HG02840 (cell line): ENCODE data around the gene GARRE1.
"Not testable (repeated sequence)": the region's sequence is repeated elsewhere in the genome, so short reads cannot be mapped to it uniquely, and the experiment has no call there.

ENCODE experiments used
- ATAC-seq: cut with Tn5 transposase; IDR thresholded peaks from one replicate; pipeline ENCODE4 v1.9.1; 2021; ENCODE audit warnings: mild to moderate bottlenecking, moderate library complexity, moderate number of reproducible peaks; ENCODE audit not compliant: unreplicated experiment, low FRiP score

The GARRE1 gene

GRCh38 chr19:34254046-34254697, at the start of gene GARRE1:
GARRE1 (plus strand) TSS chr19:34254554; CDS start chr19:34300474, 45,920 bp downstream.
- peak; percentile 83 for ATAC-seq

GRCh38 chr19:34205324-34205723, 49.0 kb upstream of the GARRE1 start:
- ATAC-seq: not testable (repeated sequence)

- no peak for ATAC-seq
Measured at GRCh38 chr19:34208291-34208884, 46.0 kb upstream of the GARRE1 start.

- no peak for ATAC-seq
Measured at GRCh38 chr19:34209726-34210125, 44.6 kb upstream of the GARRE1 start.

GRCh38 chr19:34213283-34213682, 41.1 kb upstream of the GARRE1 start:
- no peak for ATAC-seq

GRCh38 chr19:34214040-34214439, 40.3 kb upstream of the GARRE1 start:
- ATAC-seq: no peak

- ATAC-seq: no peak
Measured at GRCh38 chr19:34215006-34215665, 39.2 kb upstream of the GARRE1 start.

- ATAC-seq: no peak
Measured at GRCh38 chr19:34215666-34216038, 38.7 kb upstream of the GARRE1 start.

- ATAC-seq: not testable (repeated sequence)
Measured at GRCh38 chr19:34216745-34217219, 37.6 kb upstream of the GARRE1 start.

GRCh38 chr19:34217952-34218817, 36.2 kb upstream of the GARRE1 start:
- no peak for ATAC-seq

GRCh38 chr19:34218818-34219164, 35.6 kb upstream of the GARRE1 start:
- no peak for ATAC-seq

- no peak for ATAC-seq
Measured at GRCh38 chr19:34220472-34221063, 33.8 kb upstream of the GARRE1 start.

GRCh38 chr19:34222386-34222785, 32.0 kb upstream of the GARRE1 start:
- ATAC-seq: no peak

- no peak for ATAC-seq
Measured at GRCh38 chr19:34224996-34225658, 29.2 kb upstream of the GARRE1 start.

- no peak for ATAC-seq
Measured at GRCh38 chr19:34225659-34226015, 28.7 kb upstream of the GARRE1 start.

GRCh38 chr19:34226036-34226435, 28.3 kb upstream of the GARRE1 start:
- no peak for ATAC-seq

- no peak for ATAC-seq
Measured at GRCh38 chr19:34228347-34228746, 26.0 kb upstream of the GARRE1 start.

- ATAC-seq: no peak
Measured at GRCh38 chr19:34228762-34229161, 25.6 kb upstream of the GARRE1 start.

GRCh38 chr19:34229721-34230120, 24.6 kb upstream of the GARRE1 start:
- no peak for ATAC-seq

GRCh38 chr19:34230820-34231219, 23.5 kb upstream of the GARRE1 start:
- no peak for ATAC-seq
